NT2/D1 (cell line): ENCODE data around the gene IL1F10.

Source experiments
- SUZ12 ChIP-seq: IDR thresholded peaks from 2 replicates; pipeline ENCODE4 v1.6.1; 2011; ENCODE audit not compliant: insufficient read length, insufficient read depth; ENCODE audit errors: extremely low read depth
- YY1 ChIP-seq: IDR thresholded peaks from 2 replicates; pipeline ENCODE4 v1.6.1; 2011; ENCODE audit not compliant: insufficient read length, insufficient read depth
- ZNF274 ChIP-seq: IDR thresholded peaks from 2 replicates; pipeline ENCODE4 v1.6.1; 2011; ENCODE audit warnings: mild to moderate bottlenecking, low read depth, low read length

- TF ChIP-seq YY1 (no peak), ZNF274 (no peak), SUZ12 (no peak)
Observed at GRCh38 chr2:113052396-113052917, 15.3 kb upstream of the IL1F10 start, which contains the start of gene IL36B.
